A549 (cell line): ENCODE data around the gene FADS6. TPM values are rescaled to one million over a fixed set of nuclear protein-coding genes. Genes with fewer than 3 reads are reported as not detected.

ENCODE experiments used
- ATAC-seq, 2 experiments: fragments of 200-7000 bp in 1 of 2; fragments of >200 bp in 1 of 2; cut with Nextera tagmentation in 1 of 2; cut with Tn5 transposase in 1 of 2; 3 replicates each; pipeline versions ENCODE4 v1.8.0 to v1.9.1; 2018 to 2020; ENCODE audit warnings: mild to moderate bottlenecking in 1 of 2, moderate library complexity in 1 of 2
- CTCF ChIA-PET: fragments of 300-600 bp; sonication (Branson Sonifier 250); formaldehyde crosslinking; extraction: SDS; loops from one replicate; lab custom pipeline; 2021; ENCODE audit warnings: antibody characterized with exemption, inconsistent platforms; lab: Yijun Ruan, JAX
- POLR2A ChIA-PET: fragments of 350-600 bp; formaldehyde crosslinking; extraction: SDS; loops from one replicate; lab custom pipeline; 2021; ENCODE audit warnings: antibody characterized with exemption, inconsistent platforms; lab: Yijun Ruan, JAX
- DNase-seq, 2 experiments: peaks; one replicate each; pipeline versions ENCODE4 v3.0.0 to v3.0.0-alpha.2; 2011 to 2016; ENCODE audit warnings: low read depth in 1 of 2, low spot score in 1 of 2
- FAIRE-seq: peaks from 2 replicates; lab custom pipeline; 2011; peaks lifted over from hg19 to GRCh38; lab: Jason Lieb, UNC
- H3K27ac ChIP-seq, 2 experiments: fragments of >200 bp; sonication (Bioruptor Twin); formaldehyde crosslinking; 3 replicates each; pipeline ENCODE4 v1.5.1; 2016 to 2017
- H3K4me1 ChIP-seq: fragments of >200 bp; sonication (Bioruptor Twin); formaldehyde crosslinking; 3 replicates; pipeline ENCODE4 v1.6.1; 2016
- H3K4me2 ChIP-seq: fragments of >200 bp; sonication (Bioruptor Twin); formaldehyde crosslinking; 3 replicates; pipeline ENCODE4 v1.6.1; 2016
- H3K4me3 ChIP-seq: fragments of >200 bp; sonication (Bioruptor Twin); formaldehyde crosslinking; 3 replicates; pipeline ENCODE4 v1.5.1; 2016
- H3K9me3 ChIP-seq: fragments of >200 bp; sonication (Bioruptor Twin); formaldehyde crosslinking; 3 replicates; pipeline ENCODE4 v1.6.1; 2016
- BHLHE40 ChIP-seq: IDR thresholded peaks from 2 replicates; pipeline ENCODE4 v1.6.1; 2012; ENCODE audit warnings: low read depth, low read length, inconsistent platforms
- CBX2 ChIP-seq: fragments of 200-600 bp; sonication (generic); IDR thresholded peaks from 2 replicates; pipeline ENCODE4 v1.6.1; 2016; ENCODE audit warnings: low read depth, mild to moderate bottlenecking, borderline replicate concordance
- CBX8 ChIP-seq: fragments of 200-600 bp; sonication (generic); IDR thresholded peaks from 2 replicates; pipeline ENCODE4 v1.6.1; 2016
- CEBPB ChIP-seq, 2 experiments: fragments of >200 bp in 1 of 2; sonication (Bioruptor Twin) in 1 of 2; formaldehyde crosslinking in 1 of 2; IDR thresholded peaks; 2 replicates each; pipeline ENCODE4 v1.6.1; 2012 to 2016
- EP300 ChIP-seq, 2 experiments: fragments of >200 bp; sonication (Bioruptor Twin); formaldehyde crosslinking; IDR thresholded peaks; 2 replicates in 1 of 2; 3 replicates in 1 of 2; pipeline ENCODE4 v1.6.1; 2016 to 2017
- FOXS1 ChIP-seq: fragments of 250-450 bp; sonication (Bioruptor Pico); IDR thresholded peaks from 2 replicates; pipeline ENCODE4 v1.5.0; 2020; ENCODE audit warnings: mild to moderate bottlenecking, moderate library complexity
- GATA3 ChIP-seq: IDR thresholded peaks from 2 replicates; pipeline ENCODE4 v1.6.1; 2012; ENCODE audit warnings: borderline replicate concordance
- HES2 ChIP-seq: fragments of >200 bp; sonication (Bioruptor Twin); formaldehyde crosslinking; IDR thresholded peaks from 2 replicates; pipeline ENCODE4 v1.6.1; 2016
- HOXA7 ChIP-seq: fragments of 250-450 bp; sonication (Bioruptor Pico); IDR thresholded peaks from 2 replicates; pipeline ENCODE4 v1.5.0; 2020; ENCODE audit warnings: mild to moderate bottlenecking, moderate library complexity
- KDM5A ChIP-seq: fragments of 200-600 bp; sonication (generic); IDR thresholded peaks from 2 replicates; pipeline ENCODE4 v1.6.1; 2016; ENCODE audit warnings: antibody characterized with exemption, mild to moderate bottlenecking
- MAX ChIP-seq: IDR thresholded peaks from 2 replicates; pipeline ENCODE4 v1.6.1; 2012
- MYC ChIP-seq: IDR thresholded peaks from 2 replicates; pipeline ENCODE4 v1.6.1; 2012; ENCODE audit warnings: mild to moderate bottlenecking, inconsistent platforms, low read length, improper control_type of control experiment, borderline replicate concordance
- PHF8 ChIP-seq: fragments of 200-600 bp; sonication (generic); IDR thresholded peaks from 2 replicates; pipeline ENCODE4 v1.6.1; 2016; ENCODE audit warnings: low read depth, mild to moderate bottlenecking, antibody characterized with exemption, moderate library complexity, borderline replicate concordance
- POLR2A ChIP-seq: IDR thresholded peaks from 2 replicates; pipeline ENCODE4 v1.6.1; 2012; ENCODE audit warnings: mild to moderate bottlenecking, low read length
- RAD21 ChIP-seq, 2 experiments: fragments of >200 bp in 1 of 2; sonication (Bioruptor Twin) in 1 of 2; formaldehyde crosslinking in 1 of 2; IDR thresholded peaks in 1 of 2; conservative IDR thresholded peaks in 1 of 2; 2 replicates in 1 of 2; 3 replicates in 1 of 2; pipeline ENCODE4 v1.6.1; 2012 to 2018; ENCODE audit warnings: inconsistent platforms in 1 of 2
- RCOR1 ChIP-seq: fragments of 150-350 bp; IDR thresholded peaks from 2 replicates; pipeline ENCODE4 v1.6.1; 2014; ENCODE audit warnings: antibody characterized with exemption, low read length, low read depth
- RNF2 ChIP-seq: fragments of 200-600 bp; sonication (generic); IDR thresholded peaks from 2 replicates; pipeline ENCODE4 v1.6.1; 2016; ENCODE audit warnings: low read depth, mild to moderate bottlenecking, antibody characterized with exemption, moderate library complexity, borderline replicate concordance
- TFCP2L1 ChIP-seq: fragments of 250-450 bp; sonication (Bioruptor Pico); IDR thresholded peaks from 2 replicates; pipeline ENCODE4 v1.5.0; 2021; ENCODE audit warnings: mild to moderate bottlenecking
- ZFP36 ChIP-seq: fragments of 450-650 bp; IDR thresholded peaks from 2 replicates; pipeline ENCODE4 v1.6.1; 2014; ENCODE audit warnings: borderline replicate concordance; ENCODE audit not compliant: partially characterized antibody
- ZNF302 ChIP-seq: fragments of 250-450 bp; sonication (Bioruptor Pico); IDR thresholded peaks from 2 replicates; pipeline ENCODE4 v1.9.0; 2021; ENCODE audit warnings: inconsistent platforms, mild to moderate bottlenecking, moderate library complexity
- ZSCAN20 ChIP-seq: fragments of 250-450 bp; sonication (Bioruptor Pico); IDR thresholded peaks from 2 replicates; pipeline ENCODE4 v1.8.0; 2022; ENCODE audit warnings: mild to moderate bottlenecking, moderate library complexity
- WGBS: methylation state at CpG from one replicate; pipeline ENCODE4 v1.1.6; 2017; ENCODE audit errors: missing lambda C conversion rate; 5-methylcytosine and 5-hydroxymethylcytosine counted together
- polyA plus RNA-seq, 4 experiments: library from polyadenylated mRNA; depleted of rRNA in 3 of 4; stranded (reverse); fragments of >200 nt; fragmentation: RNase III in 1 of 4; extraction: RNeasy Plus Mini Kit Qiagen cat#74134 plus additional on column Dnase treatment in 1 of 4; gene quantifications; 2 replicates in 3 of 4; 3 replicates in 1 of 4; pipeline ENCODE4 v1.2.3, GENCODE V29; 2011 to 2017
- TF ChIP-seq, protein P1 (sequence below): fragments of >200 bp; sonication (Bioruptor Twin); formaldehyde crosslinking; IDR thresholded peaks from 3 replicates; pipeline ENCODE4 v1.6.1; 2016
- TF ChIP-seq, protein P2 (sequence below): IDR thresholded peaks from 2 replicates; pipeline ENCODE4 v1.6.1; 2012
- TF ChIP-seq, protein P3 (sequence below): fragments of 250-450 bp; sonication (Bioruptor Pico); IDR thresholded peaks from 2 replicates; pipeline ENCODE4 v1.5.0; 2021; ENCODE audit warnings: mild to moderate bottlenecking, moderate library complexity, borderline replicate concordance

Gene FADS6
- polyA plus RNA-seq, 2 of the 4 experiments (the other 2 are of a cell fraction): 0.04 TPM; not detected in 1

DNA sequence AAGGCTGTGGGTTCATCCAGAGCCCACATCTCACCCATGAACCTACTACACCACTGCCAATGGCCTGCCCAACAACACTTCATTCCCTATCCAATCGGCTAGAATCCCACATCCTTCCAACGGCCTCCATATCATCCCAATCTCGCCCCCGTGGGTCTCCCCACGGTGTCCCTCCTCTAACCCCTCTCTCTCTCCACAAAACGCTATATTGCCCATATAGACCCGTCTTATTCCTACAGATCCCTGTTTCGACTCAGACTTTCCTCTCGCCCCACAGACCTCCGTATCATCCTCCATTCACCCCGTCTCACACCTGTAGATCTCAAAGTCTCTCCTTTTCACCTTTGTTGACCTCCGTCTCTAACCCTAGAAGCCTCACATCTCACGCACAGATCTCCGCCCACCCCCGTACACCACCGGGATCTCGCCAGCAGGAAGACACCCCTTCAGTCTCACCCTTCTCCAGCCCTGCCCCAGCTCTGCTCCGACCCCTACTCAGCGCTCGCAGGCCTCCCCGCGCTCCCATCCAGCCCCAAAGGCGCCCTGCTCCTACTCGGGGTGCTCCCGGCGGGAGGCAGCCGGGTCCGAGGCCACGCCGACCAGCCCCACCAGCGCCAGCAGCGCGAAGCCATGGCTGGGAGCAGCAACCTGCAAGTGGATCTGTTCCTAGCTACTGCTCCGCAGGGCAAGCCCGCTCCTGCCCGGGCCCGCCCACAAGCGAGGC, 21.0 kb downstream of the FADS6 start, which contains the start of gene FDXR:
Gene FDXR, minus strand, starts transcription at position 682 of the 724 bp plus-strand sequence. Its CDS starts 50 bp downstream, at position 632.
- FAIRE-seq: no peak
- peak in 1 of 2 experiments; percentile 60 for DNase-seq
- H3K4me2 ChIP-seq: peak within 1 kb of the TSS; percentile 86
- no peaks in the 10 kb centered on the region for H3K9me3 ChIP-seq
- H3K4me1 ChIP-seq: peaks cover 22% of the 10 kb centered on the region
- ATAC-seq: peak; percentile 75 to 86
- peak within 1 kb of the TSS; percentile 91 to 94 for H3K27ac ChIP-seq
- peak within 1 kb of the TSS; percentile 69 for H3K4me3 ChIP-seq
- CTCF ChIA-PET: interaction anchor here (0.8 to 42.4 kb wide), 9 partner anchors 20 to 233 kb away, joined by 3 to 1302 read pairs (median 6); partner anchors contain the start of genes FADS6, GRIN2C, NAT9 and OTOP2
- TF ChIP-seq GATA3 (no peak; the same call in 1 of the 2 replicates), TFCP2L1 (CRISPR knock-in tag) (0 out of 2 replicates have a peak, but pooled peaks have one; percentile 3), POLR2A (peak; percentile 99), MYC (peak; percentile 35; the same call in 1 of the 2 replicates), PHF8 (peak; percentile 72; the same call in 1 of the 2 replicates)
- TF ChIP-seq, protein P1, sequence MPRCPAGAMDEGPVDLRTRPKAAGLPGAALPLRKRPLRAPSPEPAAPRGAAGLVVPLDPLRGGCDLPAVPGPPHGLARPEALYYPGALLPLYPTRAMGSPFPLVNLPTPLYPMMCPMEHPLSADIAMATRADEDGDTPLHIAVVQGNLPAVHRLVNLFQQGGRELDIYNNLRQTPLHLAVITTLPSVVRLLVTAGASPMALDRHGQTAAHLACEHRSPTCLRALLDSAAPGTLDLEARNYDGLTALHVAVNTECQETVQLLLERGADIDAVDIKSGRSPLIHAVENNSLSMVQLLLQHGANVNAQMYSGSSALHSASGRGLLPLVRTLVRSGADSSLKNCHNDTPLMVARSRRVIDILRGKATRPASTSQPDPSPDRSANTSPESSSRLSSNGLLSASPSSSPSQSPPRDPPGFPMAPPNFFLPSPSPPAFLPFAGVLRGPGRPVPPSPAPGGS: peak; percentile 86; the same call in 2 of the 3 replicates
- TF ChIP-seq, all 56 proteins: peak for 5
- 18% methylated on average over 20 of the region's 38 CpGs for WGBS
- POLR2A ChIA-PET: interaction anchor here (0.5 to 2.4 kb wide), 63 partner anchors 9 to 521 kb away, joined by 3 to 43 read pairs (median 4); partner anchors contain the start of genes CDR2L, FADS6, GRIN2C and HID1

- FAIRE-seq: no peak
Observed at GRCh38 chr17:74871356-74872076, 21.9 kb downstream of the FADS6 start.

More at GRCh38 chr17:74871356-74872076, 21.9 kb downstream of the FADS6 start:
- 82% methylated on average over 11 of the region's 11 CpGs for WGBS
- H3K4me3 ChIP-seq: peak overlapping the region; percentile 69
- peak overlapping the region in 1 of 2 experiments; percentile 94; a peak in 3 of 6 replicates for H3K27ac ChIP-seq
- H3K4me2 ChIP-seq: peak overlapping the region; percentile 86
- H3K9me3 ChIP-seq: no peaks in the 10 kb centered on the region
- no peak for DNase-seq
- peaks cover 22% of the 10 kb centered on the region for H3K4me1 ChIP-seq
- ChIA-PET POLR2A (interaction anchor here (2.4 kb wide), 2 partner anchors 8 to 28 kb away, joined by 10 to 43 read pairs; no protein-coding TSS in a partner anchor), CTCF (interaction anchor here (1.0 to 42.4 kb wide), 5 partner anchors 19 to 330 kb away, joined by 3 to 1302 read pairs (median 3); partner anchors contain the start of genes GRIN2C, NAT9 and OTOP2)
- ATAC-seq: no peak
- TF ChIP-seq RNF2 (no peak), POLR2A (no peak), ZSCAN20 (CRISPR knock-in tag) (no peak), EP300 (IDR thresholded peaks at IDR 0.05) (no peak; a peak in 1 of 5 replicates), ZFP36 (no peak), HES2 (no peak), KDM5A (no peak), CBX2 (no peak), FOXS1 (no peak), HOXA7 (CRISPR knock-in tag) (no peak), CEBPB (IDR thresholded peaks at IDR 0.05) (no peak), MAX (no peak), RAD21 (conservative IDR thresholded peaks at IDR 0.05 in 1 of 2, IDR thresholded peaks at IDR 0.05 in 1 of 2) (no peak), RCOR1 (no peak), ZNF302 (CRISPR knock-in tag) (no peak), BHLHE40 (no peak), CBX8 (no peak)
- TF ChIP-seq, protein P2, sequence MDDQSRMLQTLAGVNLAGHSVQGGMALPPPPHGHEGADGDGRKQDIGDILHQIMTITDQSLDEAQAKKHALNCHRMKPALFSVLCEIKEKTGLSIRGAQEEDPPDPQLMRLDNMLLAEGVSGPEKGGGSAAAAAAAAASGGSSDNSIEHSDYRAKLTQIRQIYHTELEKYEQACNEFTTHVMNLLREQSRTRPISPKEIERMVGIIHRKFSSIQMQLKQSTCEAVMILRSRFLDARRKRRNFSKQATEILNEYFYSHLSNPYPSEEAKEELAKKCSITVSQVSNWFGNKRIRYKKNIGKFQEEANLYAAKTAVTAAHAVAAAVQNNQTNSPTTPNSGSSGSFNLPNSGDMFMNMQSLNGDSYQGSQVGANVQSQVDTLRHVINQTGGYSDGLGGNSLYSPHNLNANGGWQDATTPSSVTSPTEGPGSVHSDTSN: no peak
- TF ChIP-seq, protein P3, sequence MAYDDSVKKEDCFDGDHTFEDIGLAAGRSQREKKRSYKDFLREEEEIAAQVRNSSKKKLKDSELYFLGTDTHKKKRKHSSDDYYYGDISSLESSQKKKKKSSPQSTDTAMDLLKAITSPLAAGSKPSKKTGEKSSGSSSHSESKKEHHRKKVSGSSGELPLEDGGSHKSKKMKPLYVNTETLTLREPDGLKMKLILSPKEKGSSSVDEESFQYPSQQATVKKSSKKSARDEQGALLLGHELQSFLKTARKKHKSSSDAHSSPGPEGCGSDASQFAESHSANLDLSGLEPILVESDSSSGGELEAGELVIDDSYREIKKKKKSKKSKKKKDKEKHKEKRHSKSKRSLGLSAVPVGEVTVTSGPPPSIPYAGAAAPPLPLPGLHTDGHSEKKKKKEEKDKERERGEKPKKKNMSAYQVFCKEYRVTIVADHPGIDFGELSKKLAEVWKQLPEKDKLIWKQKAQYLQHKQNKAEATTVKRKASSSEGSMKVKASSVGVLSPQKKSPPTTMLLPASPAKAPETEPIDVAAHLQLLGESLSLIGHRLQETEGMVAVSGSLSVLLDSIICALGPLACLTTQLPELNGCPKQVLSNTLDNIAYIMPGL: no peak
